ENCODE results near the gene LITAF.

GRCh38 chr16:11571549-11571948 lies 15.2 kb downstream of the LITAF start:
- TF ChIP-seq NFRKB (IDR thresholded peaks at IDR 0.05) (no peak), ELF4 (IDR thresholded peaks at IDR 0.05) (no peak), SP1 (IDR thresholded peaks at IDR 0.05) (no peak), BHLHE40 (IDR thresholded peaks at IDR 0.05; ENCODE audit: borderline replicate concordance) (no peak), HDGF (IDR thresholded peaks at IDR 0.05; ENCODE audit: borderline replicate concordance) (no peak), L3MBTL2 (conservative IDR thresholded peaks at IDR 0.05) (no peak), FOXM1 (IDR thresholded peaks at IDR 0.05; ENCODE audit: borderline replicate concordance) (no peak), ZNF384 (IDR thresholded peaks at IDR 0.05) (no peak), SUZ12 (IDR thresholded peaks at IDR 0.05) (no peak), ARNT (IDR thresholded peaks at IDR 0.05) (no peak), CTBP1 (IDR thresholded peaks at IDR 0.05; ENCODE audit: borderline replicate concordance) (no peak), FOXA1 (IDR thresholded peaks at IDR 0.05) (no peak)

Data from HEK293T (cell line).